Neutrophil (primary cell): Measurements from ENCODE around the gene TFEB.

Experiments used
- H3K27ac ChIP-seq: fragments of 200-600 bp; sonication (generic); 2 replicates; pipeline ENCODE4 v1.5.1; 2016; ENCODE audit warnings: mild to moderate bottlenecking, moderate library complexity
- H3K27me3 ChIP-seq: fragments of 200-600 bp; sonication (generic); 2 replicates; pipeline ENCODE4 v1.6.0; 2016; ENCODE audit warnings: mild to moderate bottlenecking
- H3K36me3 ChIP-seq: fragments of 200-600 bp; sonication (generic); 2 replicates; pipeline ENCODE4 v1.5.1; 2017
- H3K4me1 ChIP-seq, 2 experiments: fragments of 200-600 bp in 1 of 2; sonication (generic) in 1 of 2; 1 replicate in 1 of 2; 2 replicates in 1 of 2; pipeline versions ENCODE4 v1.5.1 to v1.6.1; 2013 to 2016; ENCODE audit warnings: low read depth in 1 of 2, low read length in 1 of 2, mild to moderate bottlenecking in 1 of 2, moderate library complexity in 1 of 2; ENCODE audit not compliant: control insufficient read depth in 1 of 2, insufficient read depth in 1 of 2
- H3K4me3 ChIP-seq, 2 experiments: fragments of 200-600 bp in 1 of 2; sonication (generic) in 1 of 2; 1 replicate in 1 of 2; 2 replicates in 1 of 2; pipeline ENCODE4 v1.5.1; 2013 to 2016; ENCODE audit warnings: low read depth in 1 of 2, low read length in 1 of 2, mild to moderate bottlenecking in 1 of 2, moderate library complexity in 1 of 2
- H3K9me3 ChIP-seq: fragments of 200-600 bp; sonication (generic); 2 replicates; pipeline ENCODE4 v1.5.1; 2016
- TF ChIP-seq, protein P1 (sequence below): fragments of 200-600 bp; sonication (generic); IDR thresholded peaks from 2 replicates; pipeline ENCODE4 v1.5.1; 2016; ENCODE audit warnings: antibody characterized with exemption

Gene TFEB

GRCh38 chr6:41663568-41663967 is 71.8 kb downstream of the TFEB start:
- no peaks in the 10 kb centered on the region for H3K36me3 ChIP-seq
- H3K9me3 ChIP-seq: no peaks in the 10 kb centered on the region
- no peaks in the 10 kb centered on the region for H3K4me1 ChIP-seq
- no peak overlapping the region for H3K27ac ChIP-seq
- no peak overlapping the region for H3K4me3 ChIP-seq
- peaks cover 53% of the 10 kb centered on the region for H3K27me3 ChIP-seq
- TF ChIP-seq, protein P1, sequence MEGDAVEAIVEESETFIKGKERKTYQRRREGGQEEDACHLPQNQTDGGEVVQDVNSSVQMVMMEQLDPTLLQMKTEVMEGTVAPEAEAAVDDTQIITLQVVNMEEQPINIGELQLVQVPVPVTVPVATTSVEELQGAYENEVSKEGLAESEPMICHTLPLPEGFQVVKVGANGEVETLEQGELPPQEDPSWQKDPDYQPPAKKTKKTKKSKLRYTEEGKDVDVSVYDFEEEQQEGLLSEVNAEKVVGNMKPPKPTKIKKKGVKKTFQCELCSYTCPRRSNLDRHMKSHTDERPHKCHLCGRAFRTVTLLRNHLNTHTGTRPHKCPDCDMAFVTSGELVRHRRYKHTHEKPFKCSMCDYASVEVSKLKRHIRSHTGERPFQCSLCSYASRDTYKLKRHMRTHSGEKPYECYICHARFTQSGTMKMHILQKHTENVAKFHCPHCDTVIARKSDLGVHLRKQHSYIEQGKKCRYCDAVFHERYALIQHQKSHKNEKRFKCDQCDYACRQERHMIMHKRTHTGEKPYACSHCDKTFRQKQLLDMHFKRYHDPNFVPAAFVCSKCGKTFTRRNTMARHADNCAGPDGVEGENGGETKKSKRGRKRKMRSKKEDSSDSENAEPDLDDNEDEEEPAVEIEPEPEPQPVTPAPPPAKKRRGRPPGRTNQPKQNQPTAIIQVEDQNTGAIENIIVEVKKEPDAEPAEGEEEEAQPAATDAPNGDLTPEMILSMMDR: no peak

- Histone ChIP-seq H3K36me3 (no peaks in the 10 kb centered on the region), H3K27me3 (peaks cover 45% of the 10 kb centered on the region), H3K9me3 (no peaks in the 10 kb centered on the region), H3K4me3 (no peak overlapping the region), H3K27ac (no peak overlapping the region), H3K4me1 (peaks cover 0 to 4% of the 10 kb centered on the region in 2 experiments)
- TF ChIP-seq, protein P1: no peak
These were observed 75.5 kb downstream of the TFEB start for GRCh38 chr6:41659935-41660334.

DNA sequence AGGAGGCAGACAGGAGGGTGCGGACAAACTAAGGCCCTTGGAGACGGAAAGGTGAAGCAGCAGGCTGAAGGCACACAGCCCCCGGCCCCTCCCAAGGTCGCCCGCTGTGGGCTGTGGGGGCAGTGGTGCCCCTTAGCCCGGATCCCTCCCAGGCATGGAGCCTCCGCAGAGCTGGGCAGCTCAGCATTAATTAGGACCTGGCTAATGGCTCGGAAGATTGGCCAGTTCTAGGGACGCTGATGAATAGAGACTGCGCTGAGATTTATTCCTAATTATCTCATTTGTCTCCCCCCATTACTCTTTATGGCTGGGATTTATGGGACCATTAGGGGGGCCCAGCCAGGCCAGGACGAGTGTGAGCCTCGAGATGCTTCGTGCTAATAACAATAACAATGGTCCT is 76.8 kb downstream of the TFEB start:
- H3K4me3 ChIP-seq: no peak overlapping the region
- H3K4me1 ChIP-seq: peaks cover 0 to 4% of the 10 kb centered on the region in 2 experiments
- H3K9me3 ChIP-seq: no peaks in the 10 kb centered on the region
- H3K36me3 ChIP-seq: no peaks in the 10 kb centered on the region
- no peak overlapping the region for H3K27ac ChIP-seq
- TF ChIP-seq, protein P1: no peak
- H3K27me3 ChIP-seq: peaks cover 37% of the 10 kb centered on the region

GRCh38 chr6:41657131-41658094 is 78.0 kb downstream of the TFEB start:
- TF ChIP-seq, protein P1: no peak
- Histone ChIP-seq H3K27me3 (peaks cover 27% of the 10 kb centered on the region), H3K27ac (no peak overlapping the region), H3K36me3 (no peaks in the 10 kb centered on the region), H3K4me3 (no peak overlapping the region), H3K9me3 (no peaks in the 10 kb centered on the region), H3K4me1 (peaks cover 0 to 4% of the 10 kb centered on the region in 2 experiments)

GRCh38 chr6:41656002-41656691 is 79.3 kb downstream of the TFEB start:
- peaks cover 18% of the 10 kb centered on the region for H3K27me3 ChIP-seq

More at GRCh38 chr6:41656002-41656691, 79.3 kb downstream of the TFEB start:
- H3K9me3 ChIP-seq: no peaks in the 10 kb centered on the region
- TF ChIP-seq, protein P1: no peak
- H3K4me1 ChIP-seq: peaks cover 0 to 4% of the 10 kb centered on the region in 2 experiments
- no peak overlapping the region for H3K27ac ChIP-seq
- no peak overlapping the region for H3K4me3 ChIP-seq
- no peaks in the 10 kb centered on the region for H3K36me3 ChIP-seq
